BJ (cell line): Measurements from ENCODE around the gene KIDINS220. TPM values are rescaled to one million over a fixed set of nuclear protein-coding genes. Genes with fewer than 3 reads are reported as not detected.

Experiments used
- CTCF ChIA-PET: fragments of 350-600 bp; formaldehyde crosslinking; extraction: SDS; loops from one replicate; lab custom pipeline; 2021; ENCODE audit warnings: antibody characterized with exemption, inconsistent platforms; lab: Yijun Ruan, JAX
- POLR2A ChIA-PET: fragments of 300-600 bp; sonication (Branson Sonifier 250); formaldehyde crosslinking; extraction: SDS; loops from one replicate; lab custom pipeline; 2021; ENCODE audit warnings: antibody characterized with exemption; lab: Charles Lee
- DNase-seq: peaks from one replicate; pipeline ENCODE4 v3.0.0-alpha.2; 2011; ENCODE audit warnings: low read depth
- H3K27me3 ChIP-seq: 2 replicates; pipeline ENCODE4 v1.6.0; 2011; ENCODE audit warnings: low read length; ENCODE audit not compliant: control insufficient read depth, insufficient read depth
- H3K36me3 ChIP-seq: 2 replicates; pipeline ENCODE4 v1.5.1; 2011; ENCODE audit warnings: low read length; ENCODE audit not compliant: control insufficient read depth, insufficient read depth
- H3K4me3 ChIP-seq: 2 replicates; pipeline ENCODE4 v1.5.1; 2011; ENCODE audit warnings: low read depth, mild to moderate bottlenecking, control low read depth, low read length
- polyA plus RNA-seq: library from polyadenylated mRNA; depleted of rRNA; stranded (reverse); fragments of >200 nt; gene quantifications from 2 replicates; pipeline ENCODE4 v1.2.3, GENCODE V29; 2011
- TF ChIP-seq, protein P1 (sequence below): IDR thresholded peaks from 2 replicates; pipeline ENCODE4 v1.5.1; 2011; ENCODE audit warnings: low read depth, mild to moderate bottlenecking, control low read depth, inconsistent platforms, low read length, moderate library complexity; ENCODE audit not compliant: insufficient read depth

The KIDINS220 gene
- polyA plus RNA-seq, 1 experiment: 34.8 TPM

DNA sequence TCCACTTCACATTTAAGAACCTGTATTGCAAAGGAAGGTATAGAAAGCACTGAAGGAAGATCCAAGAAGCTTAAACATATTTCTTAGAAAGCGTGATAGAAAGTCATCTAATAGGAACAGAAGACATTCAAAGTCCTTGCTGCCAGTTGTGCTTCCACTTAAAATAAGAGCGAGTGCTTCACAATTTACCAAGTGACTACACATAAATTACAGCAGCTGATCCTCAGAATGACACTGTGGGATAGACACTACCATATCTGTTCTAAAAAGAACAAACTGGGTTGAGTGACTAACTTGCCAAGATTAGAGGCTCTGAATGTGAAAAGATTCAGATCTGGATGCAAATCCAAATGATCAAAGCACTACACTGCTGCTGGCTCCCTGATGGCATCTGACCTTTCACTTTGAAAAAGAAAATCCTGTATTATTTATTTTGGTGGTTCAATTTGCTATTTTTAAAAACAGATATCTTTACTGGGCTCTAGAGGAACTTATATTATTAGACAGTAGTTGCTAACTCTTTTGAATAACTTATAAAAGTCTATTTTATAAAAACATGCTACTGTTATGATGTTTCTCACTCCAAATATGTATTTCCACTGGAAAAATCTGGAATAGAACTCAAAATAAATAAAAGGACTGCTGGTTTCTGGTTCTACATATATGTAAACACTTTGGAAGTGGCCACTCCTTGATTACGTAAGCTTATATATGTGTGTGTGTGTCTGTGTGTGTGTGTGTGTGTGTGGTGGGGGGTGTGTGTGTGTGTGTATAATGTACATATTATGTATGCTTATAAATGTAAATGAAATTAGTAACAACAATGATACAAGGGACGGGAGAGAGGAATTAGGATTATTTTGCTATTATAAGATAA is 57.4 kb downstream of the KIDINS220 start:
- POLR2A ChIA-PET: no interaction called here
- Histone ChIP-seq H3K27me3 (no peaks in the 10 kb centered on the region), H3K4me3 (no peak overlapping the region), H3K36me3 (peaks cover 7% of the 10 kb centered on the region)
- CTCF ChIA-PET: no interaction called here
- DNase-seq: no peak
- TF ChIP-seq, protein P1, sequence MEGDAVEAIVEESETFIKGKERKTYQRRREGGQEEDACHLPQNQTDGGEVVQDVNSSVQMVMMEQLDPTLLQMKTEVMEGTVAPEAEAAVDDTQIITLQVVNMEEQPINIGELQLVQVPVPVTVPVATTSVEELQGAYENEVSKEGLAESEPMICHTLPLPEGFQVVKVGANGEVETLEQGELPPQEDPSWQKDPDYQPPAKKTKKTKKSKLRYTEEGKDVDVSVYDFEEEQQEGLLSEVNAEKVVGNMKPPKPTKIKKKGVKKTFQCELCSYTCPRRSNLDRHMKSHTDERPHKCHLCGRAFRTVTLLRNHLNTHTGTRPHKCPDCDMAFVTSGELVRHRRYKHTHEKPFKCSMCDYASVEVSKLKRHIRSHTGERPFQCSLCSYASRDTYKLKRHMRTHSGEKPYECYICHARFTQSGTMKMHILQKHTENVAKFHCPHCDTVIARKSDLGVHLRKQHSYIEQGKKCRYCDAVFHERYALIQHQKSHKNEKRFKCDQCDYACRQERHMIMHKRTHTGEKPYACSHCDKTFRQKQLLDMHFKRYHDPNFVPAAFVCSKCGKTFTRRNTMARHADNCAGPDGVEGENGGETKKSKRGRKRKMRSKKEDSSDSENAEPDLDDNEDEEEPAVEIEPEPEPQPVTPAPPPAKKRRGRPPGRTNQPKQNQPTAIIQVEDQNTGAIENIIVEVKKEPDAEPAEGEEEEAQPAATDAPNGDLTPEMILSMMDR: no peak

DNA sequence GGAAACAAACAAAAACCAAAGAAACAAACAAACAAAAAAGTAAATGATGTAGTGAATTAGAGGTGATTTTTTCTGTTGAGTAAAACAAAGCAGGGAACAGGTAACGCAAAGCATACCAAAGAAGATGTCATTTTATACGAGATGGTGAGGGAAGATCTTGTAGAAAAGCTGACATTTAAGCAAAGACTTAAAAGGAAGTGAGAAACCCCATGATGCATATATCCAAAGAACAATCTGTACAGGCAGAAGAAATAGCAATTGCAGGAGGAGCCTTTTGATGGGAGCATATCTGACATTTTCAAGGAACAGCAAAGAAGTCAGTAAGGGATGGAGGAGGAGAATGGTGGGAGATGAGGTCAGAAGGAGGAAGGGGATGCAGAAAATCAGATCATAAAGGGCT is 63.0 kb downstream of the KIDINS220 start:
- ChIA-PET POLR2A (no interaction called here), CTCF (no interaction called here)
- no peak for DNase-seq
- H3K36me3 ChIP-seq: peaks cover 9% of the 10 kb centered on the region
- TF ChIP-seq, protein P1: no peak
- no peak overlapping the region for H3K4me3 ChIP-seq
- no peaks in the 10 kb centered on the region for H3K27me3 ChIP-seq

DNA sequence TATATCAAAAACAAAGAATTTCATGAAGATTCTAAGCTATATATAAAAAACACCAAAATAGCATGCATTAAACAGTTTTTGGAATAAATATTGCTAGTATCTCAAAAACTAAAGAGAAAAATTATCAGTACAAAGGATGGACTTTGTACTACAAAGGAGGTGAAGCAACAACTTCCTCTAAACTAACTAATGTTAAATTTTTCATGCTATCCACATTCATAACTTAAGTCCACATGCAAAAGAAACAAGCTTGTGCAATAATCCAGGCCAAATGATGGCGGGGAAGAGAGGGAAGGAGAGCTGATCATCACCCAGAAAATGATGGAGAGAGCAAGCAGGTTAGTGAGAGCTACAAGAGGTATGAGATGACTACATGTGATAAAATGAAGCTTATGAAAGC is 70.1 kb downstream of the KIDINS220 start:
- Histone ChIP-seq H3K36me3 (peaks cover 6% of the 10 kb centered on the region; the same call in 1 of the 2 replicates), H3K27me3 (no peaks in the 10 kb centered on the region), H3K4me3 (no peak overlapping the region)
- DNase-seq: no peak
- ChIA-PET POLR2A (interaction anchor here (0.6 kb wide), 1 partner anchor 66 kb away, joined by 3 read pairs; no protein-coding TSS in a partner anchor), CTCF (no interaction called here)
- TF ChIP-seq, protein P1: no peak

DNA sequence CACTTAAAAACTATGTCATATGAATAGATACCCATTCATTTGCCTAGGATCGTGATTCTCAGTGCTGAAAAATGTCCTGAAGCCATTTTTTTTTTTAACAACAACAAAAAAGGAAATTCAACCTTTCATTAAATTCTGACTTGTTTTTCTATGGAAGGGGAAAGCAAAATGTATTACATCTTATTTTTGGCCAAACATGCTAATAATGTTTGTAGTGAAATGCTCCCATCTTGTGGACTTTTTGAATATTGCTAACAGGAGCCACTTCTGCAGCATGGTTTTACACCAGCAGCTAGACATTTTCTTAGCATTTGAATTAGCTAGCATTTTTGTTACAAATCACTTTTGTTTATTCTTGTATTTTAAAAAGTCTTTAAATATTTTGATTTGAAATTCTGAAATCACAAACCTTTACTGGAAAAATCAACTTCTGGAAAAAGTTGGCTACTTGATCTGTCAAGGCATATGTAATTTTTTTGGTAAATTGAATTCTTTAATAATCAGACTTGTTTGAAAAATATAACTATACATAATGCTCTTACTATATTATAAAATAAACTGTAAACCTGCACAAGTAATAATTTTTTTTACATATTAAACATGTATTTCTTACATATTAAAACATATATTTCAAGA is 75.8 kb downstream of the KIDINS220 start:
- Histone ChIP-seq H3K4me3 (no peak overlapping the region), H3K36me3 (peaks cover 3% of the 10 kb centered on the region; the same call in 1 of the 2 replicates), H3K27me3 (no peaks in the 10 kb centered on the region)
- TF ChIP-seq, protein P1: peak; percentile 57
- CTCF ChIA-PET: interaction anchor here (0.6 to 2.3 kb wide), 4 partner anchors 16 to 1665 kb away, joined by 3 to 7 read pairs (median 4); no protein-coding TSS in a partner anchor
- POLR2A ChIA-PET: interaction anchor here (0.6 kb wide), 1 partner anchor 9 kb away, joined by 4 read pairs; no protein-coding TSS in a partner anchor
- no peak for DNase-seq

DNA sequence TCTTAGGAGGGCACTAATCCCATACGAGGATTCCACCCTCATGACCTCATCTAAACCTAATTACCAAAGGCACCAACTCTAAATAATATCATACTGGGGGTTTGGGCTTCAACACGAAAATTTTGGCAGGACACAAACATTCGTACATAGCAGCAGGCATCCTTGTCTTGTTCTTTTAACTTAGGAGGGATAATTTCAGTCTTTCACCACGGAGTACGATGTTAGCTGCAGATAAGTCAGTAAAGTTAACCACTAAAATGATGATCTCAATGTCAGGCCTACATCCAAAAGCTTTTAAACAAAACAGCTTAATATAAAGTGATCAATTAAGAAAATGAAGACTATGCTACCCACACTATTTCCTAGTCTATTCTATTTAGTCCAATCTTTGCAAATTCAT is 80.7 kb downstream of the KIDINS220 start:
- Histone ChIP-seq H3K4me3 (no peak overlapping the region), H3K36me3 (no peaks in the 10 kb centered on the region), H3K27me3 (no peaks in the 10 kb centered on the region)
- POLR2A ChIA-PET: no interaction called here
- no peak for DNase-seq
- CTCF ChIA-PET: no interaction called here
- TF ChIP-seq, protein P1: no peak
